Measurements from ENCODE around the gene ISG15.
"Not testable (repeated sequence)": the region's sequence is repeated elsewhere in the genome, so short reads cannot be mapped to it uniquely, and the experiment has no call there.

ISG15 gene

DNA sequence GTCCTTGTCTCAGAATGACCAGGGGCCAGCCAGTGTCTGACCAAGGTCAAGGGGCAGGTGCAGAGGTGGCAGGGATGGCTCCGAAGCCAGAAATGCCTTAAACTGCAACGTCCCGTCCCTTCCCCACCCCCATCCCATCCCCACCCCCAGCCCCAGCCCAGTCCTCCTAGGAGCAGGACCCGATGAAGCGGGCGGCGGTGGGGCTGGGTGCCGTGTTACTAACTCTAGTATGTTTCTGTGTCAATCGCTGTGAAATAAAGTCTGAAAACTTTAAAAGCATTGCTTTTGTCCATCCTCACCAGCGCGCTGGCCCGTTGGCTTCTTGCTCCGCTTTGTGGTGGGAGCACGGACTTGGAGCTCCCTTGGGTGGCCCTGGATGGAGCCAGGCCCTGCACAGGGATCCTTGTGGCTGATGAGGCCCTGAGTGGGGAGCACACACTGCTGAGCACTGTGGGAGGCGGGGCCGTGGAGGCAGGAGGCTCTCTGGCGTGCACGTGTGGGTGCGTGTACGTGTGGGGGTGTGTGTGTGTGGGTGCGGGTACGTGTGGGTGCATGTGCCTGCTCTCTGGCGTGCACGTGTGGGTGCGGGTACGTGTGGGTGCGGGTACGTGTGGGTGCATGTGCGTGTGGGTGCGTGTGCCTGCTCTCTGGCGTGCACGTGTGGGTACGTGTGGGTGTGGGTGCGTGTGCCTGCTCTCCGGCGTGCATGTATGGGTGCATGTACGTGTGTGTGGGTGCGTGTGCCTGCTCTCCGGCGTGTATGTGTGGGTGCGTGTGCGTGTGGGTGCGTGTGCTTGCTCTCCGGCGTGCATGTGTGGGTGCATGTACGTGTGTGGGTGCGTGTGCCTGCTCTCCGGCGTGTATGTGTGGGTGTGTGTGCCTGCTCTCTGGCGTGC is 42.8 kb downstream of the ISG15 start:
- no peak for DNase-seq (ENCODE audit: low read depth, low spot score)
- Histone ChIP-seq H3K4me3 (no peak overlapping the region), H3K27ac (no peak overlapping the region), H3K9ac (ENCODE audit: insufficient read length) (no peak overlapping the region), H3K9me3 (ENCODE audit: low read depth, low read length) (no peaks in the 10 kb centered on the region), H3K36me3 (ENCODE audit: insufficient read depth, low read length) (peaks cover 21% of the 10 kb centered on the region; the same call in 1 of the 2 replicates)
- TF ChIP-seq FOXP2 (optimal IDR thresholded peaks at IDR 0.05; ENCODE audit: control extremely low read depth, extremely low read length, insufficient read depth) (no peak), POLR2AphosphoS5 (IDR thresholded peaks at IDR 0.05; ENCODE audit: borderline replicate concordance, low read depth, low read length) (0 out of 2 replicates have a peak, but pooled peaks have one; percentile 8)

DNA sequence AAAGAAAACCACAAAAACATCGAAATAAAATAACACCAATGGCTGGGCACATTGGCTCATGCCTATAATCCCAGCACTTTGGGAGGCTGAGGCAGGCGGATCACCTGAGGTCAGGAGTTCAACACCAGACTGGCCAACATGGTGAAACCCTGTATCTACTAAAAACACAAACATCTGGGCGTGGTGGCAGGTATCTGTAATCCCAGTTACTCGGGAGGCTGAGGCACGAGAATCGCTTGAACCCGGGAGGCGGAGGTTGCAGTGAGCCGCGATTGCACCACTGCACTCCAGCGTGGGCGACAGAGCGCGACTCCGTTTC is 44.4 kb downstream of the ISG15 start:
- H3K9me3 ChIP-seq (ENCODE audit: low read depth, low read length); H3K9ac ChIP-seq (ENCODE audit: insufficient read length); H3K36me3 ChIP-seq (ENCODE audit: insufficient read depth, low read length); DNase-seq (ENCODE audit: low read depth, low spot score); H3K27ac ChIP-seq; H3K4me3 ChIP-seq: not testable (repeated sequence)

DNA sequence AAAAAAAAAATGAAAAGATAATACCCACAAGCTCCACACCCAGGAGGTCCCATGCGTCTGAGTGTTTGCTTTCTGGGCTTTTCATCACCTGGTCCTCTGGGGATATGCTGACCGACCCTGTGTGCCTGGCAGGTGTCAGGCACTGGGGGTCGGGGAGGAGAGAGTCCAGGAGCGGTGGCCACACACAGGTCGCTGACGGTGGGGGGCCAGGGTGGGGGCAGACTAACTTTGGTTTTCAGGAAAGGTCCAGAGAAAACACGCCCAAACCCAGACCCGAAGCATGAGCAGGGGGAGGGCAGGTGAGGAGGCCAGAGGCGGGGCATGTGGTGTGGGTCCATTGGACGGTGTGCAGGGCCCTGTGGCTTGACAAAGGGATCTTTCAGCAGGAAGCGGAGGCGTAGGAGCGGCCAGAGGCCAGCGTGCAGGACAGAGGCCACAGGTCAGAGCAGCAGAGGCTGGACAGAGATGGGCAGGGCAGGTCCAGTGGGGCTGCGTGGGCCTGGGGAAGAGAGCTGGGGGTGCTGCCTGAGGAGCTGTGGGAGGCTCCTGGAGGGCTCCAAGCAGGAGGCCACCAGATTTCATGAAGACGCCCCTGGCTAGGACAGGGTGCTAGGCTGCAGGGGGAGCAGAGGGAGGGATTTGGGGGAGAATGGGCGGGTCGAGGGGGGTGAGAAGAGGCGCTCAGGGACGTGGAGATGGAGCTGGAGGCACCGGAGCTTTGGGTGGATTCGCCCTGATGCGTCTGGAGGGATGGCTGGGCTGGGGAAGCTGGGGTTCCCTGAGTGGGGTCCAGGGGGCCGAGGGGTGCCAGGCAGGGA is 45.0 kb downstream of the ISG15 start:
- TF ChIP-seq FOXP2 (optimal IDR thresholded peaks at IDR 0.05; ENCODE audit: control extremely low read depth, extremely low read length, insufficient read depth) (no peak), EZH2 (IDR thresholded peaks at IDR 0.05) (no peak), POLR2AphosphoS5 (IDR thresholded peaks at IDR 0.05; ENCODE audit: borderline replicate concordance, low read depth, low read length) (no peak)
- Histone ChIP-seq H3K4me3 (peak overlapping the region; percentile 83), H3K9me3 (ENCODE audit: low read depth, low read length) (no peaks in the 10 kb centered on the region), H3K27ac (no peak overlapping the region), H3K36me3 (ENCODE audit: insufficient read depth, low read length) (peaks cover 6% of the 10 kb centered on the region; the same call in 1 of the 2 replicates), H3K9ac (ENCODE audit: insufficient read length) (no peak overlapping the region)
- no peak for DNase-seq (ENCODE audit: low read depth, low spot score)

DNA sequence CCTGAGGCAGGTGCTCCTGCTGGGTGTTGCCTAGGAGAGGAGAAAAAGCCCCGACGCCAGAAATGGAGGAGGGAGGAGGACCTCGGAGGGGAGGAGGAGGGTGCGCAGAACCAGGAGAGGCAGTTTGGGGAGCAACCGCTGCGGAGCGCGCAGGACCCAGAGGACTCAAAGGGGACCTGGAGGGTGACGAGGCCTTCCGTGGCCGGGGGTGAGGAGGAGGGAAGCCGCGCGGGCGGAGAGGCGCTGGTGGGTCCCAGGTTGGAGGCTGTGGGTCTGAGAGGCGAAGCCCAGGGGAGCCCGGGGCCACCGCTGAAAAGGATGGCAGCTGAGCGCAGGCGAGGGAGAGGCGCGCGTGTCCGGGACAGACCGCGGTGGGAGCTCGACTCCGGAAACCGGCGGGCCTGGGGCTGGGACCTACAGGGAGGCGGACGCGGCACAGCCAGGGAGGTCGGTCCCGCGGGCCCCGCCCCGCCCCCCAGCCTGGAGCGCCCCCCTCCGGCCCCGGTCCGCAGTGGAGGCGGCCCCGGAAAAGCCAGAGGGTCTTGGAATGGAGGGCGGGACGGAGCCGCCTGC is 45.7 kb downstream of the ISG15 start:
- H3K36me3 ChIP-seq (ENCODE audit: insufficient read depth, low read length), result peaks cover 4% of the 10 kb centered on the region; the same call in 1 of the 2 replicates
- no peak for DNase-seq (ENCODE audit: low read depth, low spot score)
- no peaks in the 10 kb centered on the region for H3K9me3 ChIP-seq (ENCODE audit: low read depth, low read length)
- H3K27ac ChIP-seq, result no peak overlapping the region
- peak overlapping the region; percentile 83 for H3K4me3 ChIP-seq
- TF ChIP-seq POLR2AphosphoS5 (IDR thresholded peaks at IDR 0.05; ENCODE audit: borderline replicate concordance, low read depth, low read length), result no peak
- TF ChIP-seq FOXP2 (optimal IDR thresholded peaks at IDR 0.05; ENCODE audit: control extremely low read depth, extremely low read length, insufficient read depth), result no peak
- no peak for TF ChIP-seq EZH2 (IDR thresholded peaks at IDR 0.05)
- H3K9ac ChIP-seq (ENCODE audit: insufficient read length), result no peak overlapping the region

DNA sequence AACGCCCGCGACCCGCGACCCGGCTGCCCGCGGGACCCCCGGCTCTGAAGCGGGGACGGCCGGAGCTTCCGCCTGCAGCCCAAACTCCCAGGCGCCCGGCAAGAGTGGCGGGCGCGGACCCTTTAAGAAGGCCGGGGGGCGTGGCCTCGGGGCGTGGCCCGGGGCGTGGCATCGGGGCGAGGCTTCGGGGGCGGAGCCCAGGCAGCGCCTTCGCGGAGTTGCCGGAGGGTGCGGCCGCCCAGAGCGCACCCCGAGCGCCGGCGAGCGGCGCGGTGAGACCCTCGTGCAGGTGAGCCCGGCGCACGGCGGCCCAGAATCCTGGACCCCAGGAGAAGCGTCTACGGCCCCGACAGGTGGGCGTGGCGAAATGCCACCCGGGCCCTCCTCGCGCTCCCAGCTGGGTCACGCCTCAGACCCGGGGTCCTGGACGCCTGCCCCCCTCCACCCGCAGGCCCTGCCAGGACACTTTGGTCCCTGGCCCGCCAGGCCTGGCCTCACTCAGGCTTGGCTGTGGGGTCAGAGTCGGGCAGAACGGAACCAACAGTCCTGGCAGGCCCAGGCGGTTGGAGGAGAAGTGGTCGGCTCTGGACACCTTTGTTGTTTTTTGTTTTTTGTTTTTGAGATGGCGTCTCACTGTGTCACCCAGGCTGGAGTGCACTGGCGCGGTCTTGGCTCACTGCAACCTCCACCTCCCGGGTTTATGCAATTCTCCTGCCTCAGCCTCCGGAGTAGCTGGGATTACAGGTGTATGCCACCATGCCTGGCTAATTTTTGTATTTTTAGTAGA is 46.4 kb downstream of the ISG15 start:
- TF ChIP-seq EZH2 (IDR thresholded peaks at IDR 0.05) (no peak), POLR2AphosphoS5 (IDR thresholded peaks at IDR 0.05; ENCODE audit: borderline replicate concordance, low read depth, low read length) (peak; percentile 64; the same call in 1 of the 2 replicates)
- H3K36me3 ChIP-seq (ENCODE audit: insufficient read depth, low read length), result no peaks in the 10 kb centered on the region; the same call in 1 of the 2 replicates
- H3K9ac ChIP-seq (ENCODE audit: insufficient read length), result no peak overlapping the region
- H3K4me3 ChIP-seq, result peak overlapping the region; percentile 83
- no peak for DNase-seq (ENCODE audit: low read depth, low spot score)
- H3K27ac ChIP-seq, result no peak overlapping the region
- no peaks in the 10 kb centered on the region for H3K9me3 ChIP-seq (ENCODE audit: low read depth, low read length)

DNA sequence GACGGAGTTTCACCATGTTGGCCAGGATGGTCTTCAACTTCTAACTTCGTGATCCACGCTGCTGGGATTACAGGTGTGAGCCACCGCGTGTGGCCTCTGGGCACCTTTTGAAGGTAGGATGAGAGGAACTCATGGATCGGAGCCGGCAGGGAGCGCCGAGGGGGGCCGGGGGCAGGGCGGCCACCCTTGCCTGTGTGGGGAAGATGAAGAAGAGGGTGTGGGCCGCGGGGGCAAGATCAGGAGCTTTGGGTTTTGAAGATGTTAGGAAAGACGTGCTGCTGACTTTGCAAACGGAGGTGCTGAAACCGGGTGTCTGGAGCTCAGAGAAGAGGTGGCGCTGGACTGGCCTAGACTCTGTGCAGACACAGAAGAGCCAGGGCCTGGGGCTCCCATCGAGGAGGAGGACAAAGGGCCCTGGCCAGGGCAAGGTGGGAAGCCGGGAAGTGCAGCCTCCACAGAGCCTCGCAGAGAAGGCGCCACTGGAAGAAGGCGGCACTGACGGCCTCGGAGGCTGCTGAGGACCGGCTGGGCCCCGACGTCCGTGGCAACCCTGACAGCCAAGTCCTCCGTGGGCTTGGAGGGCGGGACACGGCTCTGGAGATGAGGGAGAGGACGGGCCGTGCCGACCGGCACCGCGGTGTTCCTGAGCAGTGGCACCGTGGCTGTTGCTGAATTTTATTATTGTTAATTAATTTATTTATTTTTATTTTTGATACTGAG is 47.1 kb downstream of the ISG15 start:
- TF ChIP-seq FOXP2 (optimal IDR thresholded peaks at IDR 0.05; ENCODE audit: control extremely low read depth, extremely low read length, insufficient read depth) (no peak), POLR2AphosphoS5 (IDR thresholded peaks at IDR 0.05; ENCODE audit: borderline replicate concordance, low read depth, low read length) (no peak), EZH2 (IDR thresholded peaks at IDR 0.05) (no peak)
- H3K4me3 ChIP-seq, result no peak overlapping the region
- DNase-seq (ENCODE audit: low read depth, low spot score), result no peak

DNA sequence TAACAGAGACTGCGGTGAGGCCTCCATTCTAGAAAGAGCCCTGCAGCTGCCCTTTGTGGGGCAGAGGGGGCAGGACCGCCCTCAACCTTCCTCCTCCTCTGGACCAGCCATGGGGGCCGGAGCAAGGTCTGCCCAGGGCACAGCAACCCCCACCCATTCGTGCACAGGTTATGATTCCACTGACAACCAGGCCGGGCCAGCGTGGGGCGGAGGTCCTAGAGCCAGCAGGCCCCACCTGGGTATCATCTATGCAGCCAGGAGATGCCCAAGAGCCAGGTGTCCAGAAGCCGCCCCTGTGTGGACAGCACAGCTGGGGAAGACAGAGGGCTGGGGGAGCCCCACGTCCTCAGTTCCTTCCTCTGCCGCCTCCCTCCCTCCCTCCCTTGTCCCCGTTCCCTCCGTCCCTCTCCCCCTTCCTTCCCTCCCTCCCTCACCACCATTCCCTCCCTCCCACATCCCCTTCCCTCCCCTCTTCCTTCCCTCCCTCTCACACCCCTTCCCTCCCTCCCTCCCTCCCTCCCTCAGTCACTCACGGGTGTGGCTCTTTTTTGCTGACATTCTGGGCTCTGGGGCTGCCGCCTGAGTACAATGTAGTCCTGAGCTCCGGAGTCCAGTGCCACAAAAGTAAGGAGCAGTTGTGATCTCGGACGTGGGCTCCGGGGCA is 48.5 kb downstream of the ISG15 start:
- no peak for TF ChIP-seq EZH2 (IDR thresholded peaks at IDR 0.05)
- TF ChIP-seq FOXP2 (optimal IDR thresholded peaks at IDR 0.05; ENCODE audit: control extremely low read depth, extremely low read length, insufficient read depth), result no peak
- no peak for TF ChIP-seq POLR2AphosphoS5 (IDR thresholded peaks at IDR 0.05; ENCODE audit: borderline replicate concordance, low read depth, low read length)
- no peak overlapping the region for H3K27ac ChIP-seq
- H3K36me3 ChIP-seq (ENCODE audit: insufficient read depth, low read length), result no peaks in the 10 kb centered on the region
- no peak for DNase-seq (ENCODE audit: low read depth, low spot score)
- no peak overlapping the region for H3K4me3 ChIP-seq
- H3K9me3 ChIP-seq (ENCODE audit: low read depth, low read length), result no peaks in the 10 kb centered on the region
- no peak overlapping the region for H3K9ac ChIP-seq (ENCODE audit: insufficient read length)

More for the DNA sequence above, 47.1 kb downstream of the ISG15 start:
- Histone ChIP-seq H3K36me3 (ENCODE audit: insufficient read depth, low read length) (no peaks in the 10 kb centered on the region; the same call in 1 of the 2 replicates), H3K9ac (ENCODE audit: insufficient read length) (no peak overlapping the region), H3K27ac (no peak overlapping the region), H3K9me3 (ENCODE audit: low read depth, low read length) (no peaks in the 10 kb centered on the region)
